ENCODE results near the gene AIFM1. TPM values are rescaled to one million over a fixed set of nuclear protein-coding genes. Genes with fewer than 3 reads are reported as not detected.

Gene AIFM1
- polyA plus RNA-seq, 1 of the 3 experiments (the other 2 are of a cell fraction): 49.8 TPM

DNA sequence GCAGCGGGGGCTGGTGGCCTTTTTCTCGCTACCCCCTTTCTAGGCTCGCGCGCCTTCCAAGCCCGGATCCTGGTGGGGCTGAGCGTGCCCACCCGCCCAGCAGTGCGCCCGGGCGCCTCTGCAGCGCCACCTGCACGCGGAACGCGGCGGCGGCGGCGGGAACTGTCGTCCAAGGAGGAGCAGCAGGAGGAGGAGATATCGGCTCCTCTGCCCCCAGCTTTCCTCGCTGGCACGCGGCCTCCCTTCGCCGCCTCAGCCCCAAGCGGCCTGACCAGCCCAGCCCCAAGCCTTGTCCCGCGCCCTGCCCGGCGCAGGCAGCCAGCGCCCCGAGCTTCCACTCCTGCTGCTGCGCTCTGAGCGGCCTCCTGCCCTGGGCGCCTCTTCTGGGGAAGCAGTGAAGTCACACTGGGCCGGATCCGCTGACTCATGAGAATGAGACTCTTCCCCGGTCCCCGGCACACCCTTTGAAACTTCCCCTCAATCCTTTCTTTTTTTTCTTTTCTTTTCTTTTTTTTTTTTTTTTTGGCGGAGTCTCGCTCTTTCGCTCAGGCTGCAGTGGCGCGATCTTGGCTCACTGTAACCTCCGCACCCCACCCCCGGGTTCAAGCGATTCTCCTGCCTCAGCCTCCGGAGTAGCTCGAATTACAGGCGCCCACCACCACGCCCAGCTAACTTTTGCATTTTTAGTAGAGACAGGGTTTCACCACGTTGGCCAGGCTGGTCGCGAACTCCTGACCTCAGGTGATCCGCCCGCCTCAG is 44.7 kb downstream of the AIFM1 start:
- peak overlapping the region; percentile 36; the same call in 1 of the 2 replicates for H3K9ac ChIP-seq

More for the DNA sequence above, 44.7 kb downstream of the AIFM1 start:
- Histone ChIP-seq H3K4me3 (ENCODE audit: low read depth in 2 of 2, low read length in 1 of 2) (peak overlapping the region; percentile 31 to 57), H3K36me3 (replicated peaks in 1 of 2; ENCODE audit: control insufficient read depth in 1 of 2, insufficient read depth in 2 of 2, low read length in 1 of 2) (peaks cover 2 to 5% of the 10 kb centered on the region in 2 experiments), H3K4me1 (ENCODE audit: control insufficient read depth in 1 of 2, insufficient read depth in 2 of 2, low read depth in 1 of 2, low read length in 1 of 2) (peaks cover 9 to 27% of the 10 kb centered on the region in 2 experiments; a peak in 3 of 4 replicates), H4K20me1 (ENCODE audit: insufficient read depth) (no peaks in the 10 kb centered on the region), H3K9me2 (no peaks in the 10 kb centered on the region), H3K27ac (ENCODE audit: low read depth in 2 of 2, low read length in 1 of 2) (peak overlapping the region in 1 of 2 experiments; percentile 39; a peak in 1 of 4 replicates), H3K27me3 (ENCODE audit: insufficient read depth) (no peaks in the 10 kb centered on the region; the same call in 1 of the 2 replicates), H3K79me2 (ENCODE audit: insufficient read depth) (no peaks in the 10 kb centered on the region), H2AFZ (ENCODE audit: low read depth) (peak overlapping the region; percentile 81), H3K9me3 (no peaks in the 10 kb centered on the region), H3K4me2 (peak overlapping the region; percentile 80), H3F3A (replicated peaks; ENCODE audit: insufficient read depth) (peaks cover 3% of the 10 kb centered on the region)
- ChIA-PET POLR2A (no interaction called here), CTCF (interaction anchor here (0.7 to 3.0 kb wide), 11 partner anchors 9 to 195 kb away, joined by 3 to 26 read pairs (median 4); partner anchors contain the start of gene ELF4)
- TF ChIP-seq, protein P1, sequence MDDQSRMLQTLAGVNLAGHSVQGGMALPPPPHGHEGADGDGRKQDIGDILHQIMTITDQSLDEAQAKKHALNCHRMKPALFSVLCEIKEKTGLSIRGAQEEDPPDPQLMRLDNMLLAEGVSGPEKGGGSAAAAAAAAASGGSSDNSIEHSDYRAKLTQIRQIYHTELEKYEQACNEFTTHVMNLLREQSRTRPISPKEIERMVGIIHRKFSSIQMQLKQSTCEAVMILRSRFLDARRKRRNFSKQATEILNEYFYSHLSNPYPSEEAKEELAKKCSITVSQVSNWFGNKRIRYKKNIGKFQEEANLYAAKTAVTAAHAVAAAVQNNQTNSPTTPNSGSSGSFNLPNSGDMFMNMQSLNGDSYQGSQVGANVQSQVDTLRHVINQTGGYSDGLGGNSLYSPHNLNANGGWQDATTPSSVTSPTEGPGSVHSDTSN (IDR thresholded peaks at IDR 0.05): no peak
- TF ChIP-seq FOSL2 (IDR thresholded peaks at IDR 0.05; ENCODE audit: borderline replicate concordance, low read depth) (peak; percentile 31; the same call in 1 of the 2 replicates), CHD2 (IDR thresholded peaks at IDR 0.05; ENCODE audit: low read length, partially characterized antibody) (no peak), POLR2AphosphoS5 (IDR thresholded peaks at IDR 0.05; ENCODE audit: low read depth, low read length) (no peak), CTCF (IDR thresholded peaks at IDR 0.05) (peak; percentile 78), TEAD4 (IDR thresholded peaks at IDR 0.05; ENCODE audit: borderline replicate concordance, insufficient read depth) (no peak), IRF3 (IDR thresholded peaks at IDR 0.05; ENCODE audit: low read depth, low read length) (no peak), NFIC (IDR thresholded peaks at IDR 0.05; ENCODE audit: borderline replicate concordance) (0 out of 2 replicates have a peak, but pooled peaks have one; percentile 19), SMC3 (IDR thresholded peaks at IDR 0.05; ENCODE audit: low read depth, low read length) (peak; percentile 34; the same call in 1 of the 2 replicates)
- TF ChIP-seq, protein P2, sequence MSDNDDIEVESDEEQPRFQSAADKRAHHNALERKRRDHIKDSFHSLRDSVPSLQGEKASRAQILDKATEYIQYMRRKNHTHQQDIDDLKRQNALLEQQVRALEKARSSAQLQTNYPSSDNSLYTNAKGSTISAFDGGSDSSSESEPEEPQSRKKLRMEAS (IDR thresholded peaks at IDR 0.05; ENCODE audit: low read depth): peak; percentile 70
- peak; percentile 86 for DNase-seq
- WGBS (ENCODE audit: low lambda C conversion rate): 37% methylated on average over 30 of the region's 58 CpGs
